ENCODE data around the gene ABHD2. TPM values are rescaled to one million over a fixed set of nuclear protein-coding genes. Genes with fewer than 3 reads are reported as not detected.
"Not testable (repeated sequence)": the region's sequence is repeated elsewhere in the genome, so short reads cannot be mapped to it uniquely, and the experiment has no call there.

Gene ABHD2
- total RNA-seq, 2 donors from 2014 or later = 100 to 112 TPM

GRCh38 chr15:89113296-89114024 lies 25.2 kb downstream of the ABHD2 start:
- no peak for ATAC-seq
- intact Hi-C loops (cut with DNase I, micrococcal nuclease) = no loop called here
- DNase-seq = no peak

- ATAC-seq = peak; percentile 20
- no peak for DNase-seq
Observed at GRCh38 chr15:89114990-89115389, 26.7 kb downstream of the ABHD2 start.

GRCh38 chr15:89115547-89115946 lies 27.3 kb downstream of the ABHD2 start:
- intact Hi-C loops (cut with DNase I, micrococcal nuclease) = no loop called here
- peak; percentile 72 for ATAC-seq
- DNase-seq = peak; percentile 58 to 83

More at GRCh38 chr15:89114990-89115389, 26.7 kb downstream of the ABHD2 start:
- intact Hi-C loops (cut with DNase I, micrococcal nuclease) = no loop called here

- ATAC-seq = no peak
- no peak for DNase-seq
- intact Hi-C loops (cut with DNase I, micrococcal nuclease) = no loop called here
Observed at GRCh38 chr15:89116404-89116803, 28.1 kb downstream of the ABHD2 start.

GRCh38 chr15:89117790-89118189 lies 29.5 kb downstream of the ABHD2 start:
- ATAC-seq (no peak), DNase-seq (no peak)
- intact Hi-C loops (cut with DNase I, micrococcal nuclease) = no loop called here

GRCh38 chr15:89118481-89118989 lies 30.3 kb downstream of the ABHD2 start:
- ATAC-seq = no peak
- DNase-seq = no peak
- intact Hi-C loops (cut with DNase I, micrococcal nuclease) = no loop called here

GRCh38 chr15:89119489-89120478 lies 31.5 kb downstream of the ABHD2 start:
- ATAC-seq = peak; percentile 42
- intact Hi-C loops (cut with DNase I, micrococcal nuclease) = no loop called here
- no peak for DNase-seq

- intact Hi-C loops (cut with DNase I, micrococcal nuclease); DNase-seq; ATAC-seq: not testable (repeated sequence)
Observed at GRCh38 chr15:89120479-89121000, 32.3 kb downstream of the ABHD2 start.

- DNase-seq = peak; percentile 50 to 82
- intact Hi-C loops (cut with DNase I, micrococcal nuclease) = no loop called here
- peak; percentile 93 for ATAC-seq
Observed at GRCh38 chr15:89121414-89121813, 33.2 kb downstream of the ABHD2 start.

GRCh38 chr15:89122505-89123180 lies 34.4 kb downstream of the ABHD2 start:
- no peak for DNase-seq
- no peak for ATAC-seq
- intact Hi-C loops (cut with DNase I, micrococcal nuclease) = no loop called here

GRCh38 chr15:89123181-89123525 lies 34.9 kb downstream of the ABHD2 start:
- intact Hi-C loops (cut with DNase I, micrococcal nuclease) = no loop called here
- ATAC-seq (no peak), DNase-seq (no peak)

GRCh38 chr15:89125088-89125826 lies 37.0 kb downstream of the ABHD2 start:
- intact Hi-C loops (cut with DNase I, micrococcal nuclease) = no loop called here
- no peak for ATAC-seq
- DNase-seq = no peak

GRCh38 chr15:89126009-89126408 lies 37.8 kb downstream of the ABHD2 start:
- DNase-seq = no peak
- intact Hi-C loops (cut with DNase I, micrococcal nuclease) = no loop called here
- no peak for ATAC-seq

- intact Hi-C loops (cut with DNase I, micrococcal nuclease) = no loop called here
- ATAC-seq (no peak), DNase-seq (no peak)
Observed at GRCh38 chr15:89127054-89127702, 38.9 kb downstream of the ABHD2 start.

GRCh38 chr15:89128320-89129122 lies 40.3 kb downstream of the ABHD2 start:
- DNase-seq (no peak), ATAC-seq (peak; percentile 28)
- intact Hi-C loops (cut with DNase I, micrococcal nuclease) = no loop called here

GRCh38 chr15:89129123-89129815 lies 41.0 kb downstream of the ABHD2 start:
- ATAC-seq (peak; percentile 63), DNase-seq (peak; percentile 39 to 71)
- intact Hi-C loops (cut with DNase I, micrococcal nuclease) = no loop called here

GRCh38 chr15:89129816-89130134 lies 41.5 kb downstream of the ABHD2 start:
- intact Hi-C loops (cut with DNase I, micrococcal nuclease) = loop anchor here in 1 of 2 donors (10.0 kb wide), 1 partner anchor 75 kb away; no protein-coding TSS in a partner anchor
- no peak for DNase-seq
- no peak for ATAC-seq

Measured in left colon (tissue), 2 donors.